HepG2 (cell line): ENCODE results near the gene CCDC142. TPM values are rescaled to one million over a fixed set of nuclear protein-coding genes. Genes with fewer than 3 reads are reported as not detected.

Experiments used
- AHR ChIP-seq: IDR thresholded peaks from 2 replicates; pipeline ENCODE4 v1.6.1; 2018; ENCODE audit warnings: missing genetic modification reagents, missing compliant biosample characterization
- ATF1 ChIP-seq: IDR thresholded peaks from 2 replicates; pipeline ENCODE4 v1.6.1; 2016; ENCODE audit warnings: mild to moderate bottlenecking, control low read depth
- ATF3 ChIP-seq: sonication (generic); formaldehyde crosslinking; IDR thresholded peaks from 2 replicates; pipeline ENCODE4 v1.4.0; 2020; ENCODE audit warnings: missing genetic modification reagents
- BATF2 ChIP-seq: sonication (generic); formaldehyde crosslinking; IDR thresholded peaks from 2 replicates; pipeline ENCODE4 v1.8.0; 2022; ENCODE audit warnings: mild to moderate bottlenecking, missing genetic modification reagents, moderate library complexity
- ELF3 ChIP-seq: IDR thresholded peaks from 2 replicates; pipeline ENCODE4 v1.6.1; 2016; ENCODE audit warnings: missing genetic modification reagents, missing compliant biosample characterization
- ERF ChIP-seq: IDR thresholded peaks from 2 replicates; pipeline ENCODE4 v1.6.1; 2018; ENCODE audit warnings: missing biosample characterization, missing genetic modification reagents
- HINFP ChIP-seq: sonication (generic); formaldehyde crosslinking; IDR thresholded peaks from 2 replicates; pipeline ENCODE4 v1.4.0; 2020; ENCODE audit warnings: low read depth, mild to moderate bottlenecking, missing genetic modification reagents
- IKZF5 ChIP-seq: IDR thresholded peaks from 2 replicates; pipeline ENCODE4 v1.6.1; 2018; ENCODE audit warnings: missing genetic modification reagents, mild to moderate bottlenecking, missing compliant biosample characterization
- KLF16 ChIP-seq, 2 experiments: sonication (generic) in 1 of 2; formaldehyde crosslinking in 1 of 2; IDR thresholded peaks; 2 replicates each; pipeline versions ENCODE4 v1.6.1 to v1.8.0; 2016 to 2023; ENCODE audit warnings: missing genetic modification reagents in 2 of 2, missing compliant biosample characterization in 1 of 2
- MED8 ChIP-seq: sonication (generic); formaldehyde crosslinking; IDR thresholded peaks from 2 replicates; pipeline ENCODE4 v1.8.1; 2023; ENCODE audit warnings: mild to moderate bottlenecking, missing genetic modification reagents; ENCODE audit not compliant: insufficient replicate concordance
- MEF2D ChIP-seq: sonication (generic); formaldehyde crosslinking; IDR thresholded peaks from 2 replicates; pipeline ENCODE4 v1.5.1; 2020; ENCODE audit warnings: mild to moderate bottlenecking, missing genetic modification reagents
- POGZ ChIP-seq: sonication (generic); formaldehyde crosslinking; IDR thresholded peaks from 2 replicates; pipeline ENCODE4 v1.4.0; 2020; ENCODE audit warnings: mild to moderate bottlenecking, missing genetic modification reagents
- POLR2AphosphoS5 ChIP-seq: IDR thresholded peaks from 2 replicates; pipeline ENCODE4 v1.6.1; 2012; ENCODE audit warnings: low read depth, low read length
- PPARG ChIP-seq: conservative IDR thresholded peaks from 2 replicates; pipeline ENCODE4 v1.6.1; 2016; ENCODE audit warnings: missing biosample characterization, missing genetic modification reagents
- SAP130 ChIP-seq: IDR thresholded peaks from 2 replicates; pipeline ENCODE4 v1.6.1; 2016; ENCODE audit warnings: low read depth
- THAP11 ChIP-seq: IDR thresholded peaks from 2 replicates; pipeline ENCODE4 v1.6.1; 2016; ENCODE audit warnings: missing biosample characterization, missing genetic modification reagents
- THAP9 ChIP-seq: sonication (generic); formaldehyde crosslinking; IDR thresholded peaks from 2 replicates; pipeline ENCODE4; 2020; ENCODE audit warnings: missing genetic modification reagents, mild to moderate bottlenecking, borderline replicate concordance
- ZFP41 ChIP-seq: sonication (generic); formaldehyde crosslinking; IDR thresholded peaks from 2 replicates; pipeline ENCODE4 v1.4.0; 2020; ENCODE audit warnings: mild to moderate bottlenecking, missing genetic modification reagents, borderline replicate concordance
- ZMYM2 ChIP-seq: sonication (generic); formaldehyde crosslinking; IDR thresholded peaks from 2 replicates; pipeline ENCODE4 v1.8.0; 2022; ENCODE audit warnings: mild to moderate bottlenecking, missing genetic modification reagents
- ZNF136 ChIP-seq: sonication (generic); formaldehyde crosslinking; IDR thresholded peaks from 2 replicates; pipeline ENCODE4 v1.8.1; 2022; ENCODE audit warnings: low read depth, mild to moderate bottlenecking, moderate library complexity, missing genetic modification reagents
- ZNF20 ChIP-seq: sonication (generic); formaldehyde crosslinking; IDR thresholded peaks from 2 replicates; pipeline ENCODE4 v1.4.0; 2020; ENCODE audit warnings: mild to moderate bottlenecking, moderate library complexity, missing genetic modification reagents
- ZNF44 ChIP-seq: sonication (generic); formaldehyde crosslinking; IDR thresholded peaks from 2 replicates; pipeline ENCODE4 v1.5.1; 2020; ENCODE audit warnings: mild to moderate bottlenecking, missing genetic modification reagents
- ZZZ3 ChIP-seq: sonication (generic); formaldehyde crosslinking; IDR thresholded peaks from 2 replicates; pipeline ENCODE4 v1.4.0; 2020; ENCODE audit warnings: missing genetic modification reagents, mild to moderate bottlenecking, borderline replicate concordance
- polyA plus RNA-seq, 8 experiments: library from polyadenylated mRNA; depleted of rRNA in 3 of 8; stranded (reverse) in 7 of 8; unstranded in 1 of 8; fragments of >200 nt; fragmentation: Illumina TruSeq in 4 of 8; extraction: Trizol in 4 of 8; gene quantifications; 2 replicates each; pipeline versions ENCODE4 v1.2.1 to v1.2.3, GENCODE V29; 2011 to 2016; ENCODE audit warnings: low read depth in 4 of 8, missing spikeins in 1 of 8, mixed read lengths in 1 of 8; ENCODE audit not compliant: insufficient read depth in 1 of 8
- total RNA-seq, 5 experiments: library from RNA; depleted of rRNA; stranded (reverse); fragments of >200 nt; fragmentation: Illumina TruSeq; extraction: Trizol; gene quantifications; 2 replicates each; pipeline ENCODE4 v1.2.3, GENCODE V29; 2016; ENCODE audit warnings: low read depth in 1 of 5

CCDC142 gene
- total and polyA plus RNA-seq, 2 of the 13 experiments (the other 11 are each of a cell fraction or from before 2014, with no cell fraction given), result 14.7 to 30.4 TPM

GRCh38 chr2:74488643-74489481, 6.1 kb upstream of the CCDC142 start (continued):
- 0 out of 2 replicates have a peak, but pooled peaks have one; percentile 65 for TF ChIP-seq ZNF136 (CRISPR knock-in tag)
- 0 out of 2 replicates have a peak, but pooled peaks have one; percentile 5 for TF ChIP-seq AHR
- TF ChIP-seq ZNF20 (CRISPR knock-in tag), result no peak
- no peak for TF ChIP-seq ATF3
- peak; percentile 26; the same call in 1 of the 2 replicates for TF ChIP-seq ZMYM2 (CRISPR knock-in tag)
- peak in 1 of 2 experiments; percentile 70; a peak in 1 of 4 replicates for TF ChIP-seq KLF16 (CRISPR knock-in tag; IDR thresholded peaks at IDR 0.05)
- no peak for TF ChIP-seq ZFP41 (CRISPR knock-in tag)
- TF ChIP-seq MEF2D (CRISPR knock-in tag), result peak; percentile 44; the same call in 1 of the 2 replicates
- peak; percentile 51 for TF ChIP-seq POLR2AphosphoS5
- peak; percentile 70; the same call in 1 of the 2 replicates for TF ChIP-seq PPARG
- TF ChIP-seq ZNF44 (CRISPR knock-in tag), result peak; percentile 69; the same call in 1 of the 2 replicates
- TF ChIP-seq ATF1, result peak; percentile 77
- 0 out of 2 replicates have a peak, but pooled peaks have one; percentile 49 for TF ChIP-seq ELF3
- TF ChIP-seq THAP9, result peak; percentile 27; the same call in 1 of the 2 replicates
- peak; percentile 62 for TF ChIP-seq SAP130 (CRISPR knock-in tag)
- 0 out of 2 replicates have a peak, but pooled peaks have one; percentile 46 for TF ChIP-seq POGZ
- peak; percentile 48; the same call in 1 of the 2 replicates for TF ChIP-seq IKZF5 (CRISPR knock-in tag)
- TF ChIP-seq MED8 (CRISPR knock-in tag), result peak; percentile 57
- 0 out of 2 replicates have a peak, but pooled peaks have one; percentile 34 for TF ChIP-seq ERF
- peak; percentile 82 for TF ChIP-seq THAP11 (CRISPR knock-in tag)
- TF ChIP-seq HINFP (CRISPR knock-in tag), result 0 out of 2 replicates have a peak, but pooled peaks have one; percentile 29
- no peak for TF ChIP-seq ZZZ3 (CRISPR knock-in tag)
- TF ChIP-seq BATF2 (CRISPR knock-in tag), result peak; percentile 62; the same call in 1 of the 2 replicates
